HG03095 (cell line): ENCODE data around the gene BACH2.
"Not testable (repeated sequence)": the region's sequence is repeated elsewhere in the genome, so short reads cannot be mapped to it uniquely, and the experiment has no call there.

ENCODE experiments used
- ATAC-seq: cut with Tn5 transposase; IDR thresholded peaks from one replicate; pipeline ENCODE4 v1.9.1; 2021; ENCODE audit warnings: moderate library complexity; ENCODE audit not compliant: unreplicated experiment

The BACH2 gene

DNA sequence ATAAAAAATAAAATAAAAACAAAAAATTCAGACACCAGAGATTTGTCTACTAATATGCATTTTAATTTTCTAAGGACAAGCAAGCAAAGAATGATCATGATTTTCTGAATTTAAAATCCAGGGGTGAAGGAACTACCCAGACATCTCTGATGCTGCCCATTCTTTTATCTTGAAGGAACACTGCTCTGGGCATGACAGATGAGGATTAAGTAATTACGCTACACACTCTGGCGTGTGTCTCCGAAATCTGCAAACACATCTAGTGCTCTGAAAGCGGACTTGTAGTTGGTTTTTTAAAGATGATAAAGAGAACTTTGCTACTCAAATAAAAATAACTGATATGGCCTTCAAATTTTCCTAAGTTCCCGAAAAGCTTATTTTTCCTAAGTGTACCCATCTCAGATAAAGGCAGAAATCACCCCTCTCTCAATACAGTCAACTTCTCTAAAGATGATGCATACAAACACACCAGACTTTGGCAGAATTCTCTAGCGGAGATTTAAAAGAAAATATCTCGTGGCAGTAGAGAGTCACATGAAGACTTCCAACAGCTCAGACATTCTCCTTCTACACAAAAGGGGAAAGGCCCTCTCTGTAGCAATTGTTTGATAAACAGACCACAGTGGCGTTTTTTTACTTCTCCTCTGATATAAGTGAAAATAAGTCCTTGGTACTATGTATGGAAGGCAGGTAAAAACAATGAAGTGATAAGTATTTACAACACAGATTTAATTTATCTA lies 133.8 kb downstream of the BACH2 start:
- ATAC-seq = no peak

DNA sequence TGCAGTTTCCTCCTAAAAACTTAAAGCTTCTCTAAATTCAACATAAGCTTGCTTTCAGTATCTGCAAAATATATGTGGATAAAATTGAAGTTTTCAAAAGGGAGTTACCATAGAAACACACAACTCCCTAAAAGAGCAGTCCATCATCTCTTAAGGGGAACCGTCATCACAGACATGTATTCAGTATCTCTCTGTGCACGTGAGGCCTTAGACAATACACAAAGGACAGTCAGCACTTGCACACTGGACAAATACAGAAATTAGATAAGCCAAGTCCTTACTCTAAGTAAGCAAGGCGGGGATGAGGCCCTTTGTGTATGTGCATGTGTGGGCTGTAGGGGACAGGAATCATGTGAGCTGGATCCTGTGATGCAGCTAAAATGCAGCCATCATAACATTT lies 136.6 kb downstream of the BACH2 start:
- no peak for ATAC-seq

DNA sequence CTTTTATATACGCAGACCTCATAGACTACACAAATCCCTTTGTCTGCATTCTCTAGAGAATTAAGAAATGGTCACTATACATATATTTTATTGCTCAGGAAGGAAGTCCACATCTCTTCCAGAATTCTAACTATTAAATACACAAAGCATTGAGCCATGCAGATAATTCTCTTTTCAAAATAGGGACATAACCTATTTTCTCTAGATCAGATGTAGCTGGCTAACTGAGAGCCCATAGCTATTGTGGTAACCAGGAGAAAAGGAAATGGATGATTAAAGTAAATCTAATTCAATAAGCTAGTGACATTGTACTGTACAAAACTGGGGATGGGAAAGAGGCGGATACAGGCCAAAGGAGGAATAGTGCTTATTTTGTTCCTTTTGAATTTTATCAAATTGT lies 137.2 kb downstream of the BACH2 start:
- no peak for ATAC-seq

DNA sequence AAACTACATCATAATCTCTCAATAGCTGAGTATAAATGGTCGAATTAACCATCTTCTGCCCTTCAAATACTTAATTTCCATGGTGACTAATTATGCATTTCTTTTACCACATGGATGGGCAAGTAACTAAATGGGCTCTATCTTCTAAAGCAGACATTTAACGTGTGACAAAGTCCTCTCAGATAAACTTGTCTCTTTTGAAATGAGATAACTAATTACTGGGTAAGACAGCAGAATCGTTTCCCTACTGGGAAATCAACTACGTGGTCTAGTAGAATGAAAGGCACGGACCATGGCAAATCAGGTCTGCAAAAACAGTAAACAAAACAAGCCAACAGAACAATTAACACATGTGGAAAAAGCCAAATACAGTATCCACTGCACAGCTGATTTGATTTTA lies 137.7 kb downstream of the BACH2 start:
- ATAC-seq = no peak

DNA sequence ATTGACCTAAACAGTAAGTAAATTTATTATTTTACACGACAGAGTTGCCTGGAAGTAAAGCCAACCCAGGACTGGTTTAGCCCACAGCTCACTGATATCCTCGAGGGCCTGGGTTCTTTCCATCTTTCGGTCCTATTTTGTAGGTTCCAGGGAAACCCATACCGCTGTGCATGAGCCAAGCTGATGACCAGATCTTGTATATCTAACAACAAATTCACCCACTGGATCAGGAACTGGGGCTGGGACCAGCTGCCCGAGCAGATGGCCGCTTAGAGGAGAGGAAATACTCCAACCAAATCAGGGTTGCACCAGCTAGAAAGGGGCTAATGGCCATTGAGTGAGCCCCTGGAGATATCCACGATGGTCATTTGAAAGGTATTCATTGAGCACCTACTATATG lies 139.2 kb downstream of the BACH2 start:
- no peak for ATAC-seq

DNA sequence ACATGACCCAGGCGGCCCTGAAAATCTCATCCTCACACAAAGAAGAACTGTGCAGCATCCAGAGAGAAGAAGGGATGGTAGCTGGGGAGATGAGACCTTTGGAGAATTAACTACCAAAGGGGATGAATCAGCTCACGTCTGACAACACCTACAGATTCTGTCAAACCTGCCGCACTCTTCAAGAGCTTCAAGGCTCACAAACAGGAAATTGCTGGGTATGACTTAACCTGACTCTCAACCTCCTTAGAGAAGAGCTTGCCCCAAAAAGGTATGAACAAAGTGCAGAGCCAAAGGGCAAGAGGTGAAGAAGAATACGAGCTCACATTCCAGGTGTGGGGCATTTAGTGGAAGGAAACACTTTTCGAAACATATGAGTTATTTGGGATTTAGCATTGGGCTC lies 139.8 kb downstream of the BACH2 start:
- ATAC-seq = no peak

DNA sequence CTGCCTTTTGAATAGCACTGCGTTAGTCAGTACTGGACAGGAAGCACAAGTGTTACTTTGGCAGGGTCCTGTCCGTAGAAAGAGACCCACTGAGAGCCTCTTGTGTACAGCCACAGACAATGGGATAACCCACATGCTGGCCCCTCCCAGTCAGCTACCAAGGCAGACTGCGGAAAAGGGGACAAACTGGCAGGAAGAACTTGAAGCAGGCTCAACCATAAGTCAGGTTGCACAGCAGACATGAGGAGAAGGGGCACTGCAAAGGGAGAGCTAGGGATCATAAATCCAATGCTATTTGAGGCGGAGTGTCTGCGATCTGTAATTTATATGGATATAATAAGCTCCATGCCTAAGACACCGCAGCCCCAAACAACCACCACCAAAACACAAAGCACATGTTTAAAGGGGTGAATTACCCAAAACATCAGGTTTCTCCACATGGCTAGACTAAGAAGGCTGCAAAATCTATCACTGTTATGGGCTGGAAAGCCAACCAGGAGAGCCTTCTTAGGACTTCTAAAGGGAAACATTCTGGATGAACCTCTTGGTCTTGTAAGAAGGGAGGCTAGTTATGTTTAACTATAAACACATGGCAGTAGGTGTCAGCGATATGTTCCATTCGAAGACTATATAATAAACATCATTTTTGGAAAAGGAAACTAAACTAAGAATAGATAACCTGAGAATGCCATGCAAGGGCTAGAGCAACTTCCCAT lies 141.7 kb downstream of the BACH2 start:
- ATAC-seq = no peak

DNA sequence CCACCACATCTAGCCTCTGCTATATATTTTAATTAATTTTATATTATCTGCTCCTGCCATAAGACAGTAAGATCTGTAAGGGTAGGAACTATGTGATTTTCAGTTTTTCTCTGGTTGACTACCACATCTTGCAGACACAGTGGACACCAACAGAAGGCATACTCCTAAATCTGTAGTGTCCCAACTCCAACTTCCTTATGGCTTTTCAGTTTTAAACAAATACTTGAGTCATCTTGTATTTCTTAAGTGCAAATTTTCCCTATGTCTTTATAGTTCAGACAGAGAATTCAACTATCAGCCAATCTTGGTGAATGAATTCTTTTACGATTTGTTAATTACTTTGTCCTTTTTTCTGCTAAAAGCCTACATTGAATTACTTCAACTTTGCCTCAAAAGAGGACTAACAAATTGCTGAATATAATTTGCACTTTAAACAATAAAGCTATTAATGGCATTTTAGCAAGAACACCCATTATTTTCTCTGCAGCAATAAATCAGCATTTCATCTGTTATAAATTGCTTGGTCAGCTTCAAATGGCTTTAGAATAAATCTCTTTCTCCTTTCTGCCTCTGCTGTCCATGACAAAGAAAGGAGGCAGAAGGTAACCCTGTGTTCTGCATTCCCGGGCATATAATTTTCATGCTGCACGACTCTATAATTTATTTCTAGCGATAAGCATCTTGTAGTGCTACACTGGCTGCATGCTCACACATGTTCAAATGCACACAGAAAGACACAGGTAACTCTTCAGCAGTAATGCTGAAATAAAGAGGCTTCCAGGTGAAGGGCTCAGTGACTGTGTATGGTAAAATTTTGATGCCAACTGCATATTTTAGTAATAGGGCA lies 144.8 kb downstream of the BACH2 start:
- no peak for ATAC-seq

DNA sequence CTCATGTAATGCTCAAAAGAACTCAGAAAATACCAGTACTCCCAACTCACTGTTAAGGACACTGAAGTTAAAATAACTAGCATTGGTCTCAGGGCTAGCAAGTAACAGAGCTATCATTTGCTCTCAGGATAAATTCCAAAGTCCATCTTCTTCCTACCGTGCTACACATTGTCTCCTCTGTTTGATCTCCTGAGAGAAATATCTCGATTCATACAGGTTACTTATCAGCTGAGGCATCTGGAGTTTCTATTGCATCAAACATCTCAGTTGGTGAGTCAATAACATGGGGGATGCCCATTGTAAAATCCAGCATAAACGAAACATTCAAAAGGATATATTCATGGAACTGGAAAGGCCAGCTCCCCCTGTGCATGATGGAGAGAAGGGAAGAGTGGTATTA lies 147.4 kb downstream of the BACH2 start:
- no peak for ATAC-seq

DNA sequence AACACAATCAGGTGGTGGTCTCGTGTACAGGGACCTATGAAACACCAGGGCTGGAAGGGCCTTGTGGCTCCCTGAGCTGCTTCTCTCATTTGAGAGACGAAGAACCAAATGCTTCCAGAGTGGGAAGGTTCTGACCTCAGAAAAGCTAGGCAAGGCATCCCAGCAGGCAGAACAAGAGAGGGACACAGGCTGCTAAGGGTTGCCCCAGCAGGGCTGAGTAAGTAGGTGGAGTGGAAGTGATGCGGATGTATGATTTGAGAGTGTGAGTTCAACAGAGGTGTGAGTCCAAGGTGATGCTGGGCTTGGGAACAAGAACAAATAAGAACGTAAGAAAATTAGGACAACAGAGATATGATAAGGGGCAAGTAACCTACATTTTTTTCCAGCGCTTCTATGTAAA lies 147.8 kb downstream of the BACH2 start:
- no peak for ATAC-seq

DNA sequence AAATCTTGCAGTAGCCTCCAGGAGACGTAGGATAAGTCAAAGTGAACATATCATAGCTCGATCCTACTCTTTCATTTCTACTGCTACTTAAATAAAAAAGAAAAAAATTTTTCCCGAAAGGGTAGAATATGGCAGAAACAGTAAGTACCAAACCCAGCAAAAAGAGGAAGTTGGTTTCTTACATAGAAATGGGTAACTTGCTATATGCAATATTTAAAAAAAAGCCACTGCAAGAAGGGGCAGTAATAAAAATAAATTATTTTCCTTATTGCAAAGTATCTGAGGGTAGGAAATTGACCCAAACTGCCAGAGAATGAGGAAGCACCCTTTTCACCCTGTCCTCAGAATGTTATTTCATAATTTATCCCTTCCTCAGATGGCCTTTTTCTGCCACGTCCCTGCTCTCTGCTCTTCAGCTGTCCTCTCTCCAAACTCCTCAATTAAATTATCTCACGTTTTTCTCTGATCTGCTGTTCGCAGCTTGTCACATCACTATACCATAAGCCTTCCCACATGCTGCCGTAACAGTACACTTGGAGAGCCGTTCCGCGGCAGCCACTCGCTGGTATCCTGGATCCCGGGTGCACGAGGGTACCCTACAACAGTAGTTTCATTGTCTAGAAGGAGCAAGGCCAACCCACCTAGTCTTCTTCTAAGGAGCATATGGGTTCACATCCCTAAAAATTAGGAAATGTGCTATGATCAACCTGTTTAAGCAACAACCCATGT lies 149.6 kb downstream of the BACH2 start:
- ATAC-seq = no peak

DNA sequence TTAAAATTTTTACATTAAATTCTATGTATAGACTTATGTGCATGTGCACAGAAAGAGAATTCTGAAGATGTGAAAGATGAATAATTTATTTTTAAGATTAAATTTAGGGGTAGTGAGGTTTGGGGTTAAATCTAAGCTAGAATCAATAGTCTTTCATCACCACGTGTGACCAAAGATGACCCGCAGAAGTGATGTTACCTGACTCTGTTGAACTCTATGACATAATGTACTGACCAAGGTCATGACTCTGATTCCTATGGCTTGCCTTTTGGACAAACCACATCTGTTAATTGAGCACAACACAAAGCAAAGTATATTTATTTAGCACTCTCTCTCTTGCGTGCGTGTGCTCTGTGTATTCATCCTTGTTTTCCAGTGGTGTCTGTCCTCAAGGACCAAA lies 150.6 kb downstream of the BACH2 start:
- ATAC-seq = no peak

DNA sequence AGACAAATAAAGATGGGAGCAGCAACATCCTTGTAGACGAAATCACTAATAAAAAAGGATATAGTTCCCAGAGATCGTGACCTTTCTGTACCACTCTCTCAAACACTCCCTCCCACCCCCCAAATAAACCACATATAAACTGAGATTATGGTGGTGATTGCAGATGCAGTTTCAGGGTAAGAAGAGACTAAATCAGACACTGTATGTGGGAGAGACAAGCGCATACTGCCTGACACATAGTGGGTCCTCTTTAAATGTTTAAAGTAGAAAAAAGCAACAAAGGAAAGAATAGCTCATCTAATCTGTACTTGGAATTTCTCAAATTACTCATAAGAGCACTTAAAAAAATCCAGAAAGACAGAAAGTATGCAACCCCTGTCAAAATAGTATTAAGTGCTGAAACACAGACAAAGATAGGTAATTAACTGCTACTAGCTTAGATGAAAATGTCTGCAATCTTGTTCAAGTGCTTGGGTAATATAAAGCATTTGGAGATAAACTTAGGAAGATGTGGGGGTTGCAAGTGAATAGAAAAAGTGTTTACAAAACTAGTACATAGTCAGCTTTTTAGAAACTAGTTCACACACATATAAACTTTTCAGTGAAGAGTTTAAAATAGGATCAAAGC lies 151.6 kb downstream of the BACH2 start:
- no peak for ATAC-seq

DNA sequence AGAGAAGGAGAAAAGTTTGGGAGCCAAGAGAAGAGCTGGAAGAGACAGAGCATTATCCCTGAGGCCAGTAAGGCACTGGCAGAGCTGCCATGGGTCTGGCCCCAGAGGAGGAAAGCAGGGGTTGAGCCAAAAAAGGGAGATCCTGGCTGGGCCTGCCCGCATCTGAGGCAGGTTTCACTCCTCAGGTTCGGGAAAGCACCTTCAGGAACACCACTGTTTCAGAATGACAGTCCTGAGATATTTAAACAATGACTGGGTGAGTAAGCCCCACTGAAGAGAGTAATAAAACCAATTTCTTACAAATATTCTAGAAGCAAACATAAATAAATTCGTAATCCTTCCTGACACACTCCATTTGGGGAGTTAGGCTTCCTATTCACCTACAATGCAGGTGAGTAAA lies 152.2 kb downstream of the BACH2 start:
- ATAC-seq = peak; percentile 52

DNA sequence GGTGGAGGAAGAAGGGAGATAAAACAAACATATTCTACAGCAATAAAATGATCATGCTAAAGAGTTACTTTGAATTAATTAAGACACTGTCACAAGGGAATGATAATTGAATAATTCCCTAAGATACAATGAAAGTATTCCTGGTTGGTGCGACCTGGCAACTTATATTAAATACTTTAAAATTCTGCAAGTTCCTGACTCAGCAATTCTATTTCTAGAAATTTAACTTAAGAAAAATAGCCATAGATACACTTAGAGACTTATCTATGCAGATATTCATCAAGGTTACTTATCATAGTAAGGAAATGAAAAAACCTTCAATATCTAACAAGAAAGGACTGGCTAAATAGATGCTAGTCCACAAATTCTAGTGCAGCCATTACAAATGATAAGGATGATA lies 156.0 kb downstream of the BACH2 start:
- no peak for ATAC-seq

DNA sequence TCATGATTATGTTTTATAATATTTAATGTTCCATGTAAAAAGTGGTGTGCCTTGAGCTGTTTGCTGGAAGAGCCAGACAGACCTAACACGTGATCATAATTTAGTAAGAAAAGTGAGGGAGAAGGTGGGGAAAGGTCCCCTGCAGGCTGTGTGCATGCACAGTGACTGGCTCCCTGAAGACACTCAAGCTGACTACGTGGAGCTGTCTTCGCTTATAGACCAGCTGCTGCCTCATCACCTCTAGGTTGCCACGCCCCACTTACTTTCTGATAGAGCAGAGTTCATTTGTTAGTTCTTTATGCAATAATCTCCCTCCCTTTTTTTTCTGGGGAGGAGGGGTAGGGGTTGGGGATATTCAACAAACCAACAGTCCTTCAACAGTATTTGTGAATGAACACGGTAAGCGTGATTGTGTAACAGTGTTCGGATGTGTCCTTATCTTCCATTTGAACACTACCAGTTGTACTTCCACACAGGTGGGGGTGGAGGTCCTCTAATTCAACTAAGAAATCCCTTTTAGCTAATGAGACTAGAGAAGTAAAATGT lies 157.3 kb downstream of the BACH2 start:
- ATAC-seq = no peak

DNA sequence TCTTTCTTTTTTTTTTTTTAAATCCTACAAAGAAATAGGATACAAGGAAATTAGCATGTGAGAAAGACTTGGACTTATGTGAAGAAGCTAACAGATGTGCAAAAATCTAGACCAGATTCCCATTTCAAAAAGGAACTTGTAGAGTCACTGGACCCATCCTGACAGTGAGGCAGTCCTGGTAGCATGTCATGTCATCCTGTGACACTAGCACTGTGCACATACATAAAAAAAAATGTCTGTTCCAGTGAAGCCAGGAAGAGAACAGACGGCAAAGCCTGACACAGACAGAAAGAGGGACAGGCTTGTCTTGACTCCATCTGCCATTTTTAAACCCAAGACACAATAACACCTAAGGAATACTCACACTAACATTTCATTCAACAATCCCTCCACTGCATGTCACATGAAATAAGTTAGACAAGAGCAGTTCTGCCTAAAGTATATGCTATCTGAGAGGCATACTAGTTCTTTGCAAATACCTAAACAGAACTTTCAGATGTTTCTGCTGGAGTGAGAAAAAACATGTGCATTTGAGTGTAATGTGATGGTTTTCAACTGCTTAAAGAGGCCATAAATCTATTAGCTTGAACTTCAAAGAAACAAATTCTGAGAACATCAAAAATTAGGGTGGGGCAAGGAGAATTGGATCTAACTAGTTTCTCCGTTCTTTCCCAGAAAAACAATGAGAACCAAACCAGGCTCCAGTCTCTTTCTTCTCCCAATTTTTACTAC lies 159.6 kb downstream of the BACH2 start:
- no peak for ATAC-seq

DNA sequence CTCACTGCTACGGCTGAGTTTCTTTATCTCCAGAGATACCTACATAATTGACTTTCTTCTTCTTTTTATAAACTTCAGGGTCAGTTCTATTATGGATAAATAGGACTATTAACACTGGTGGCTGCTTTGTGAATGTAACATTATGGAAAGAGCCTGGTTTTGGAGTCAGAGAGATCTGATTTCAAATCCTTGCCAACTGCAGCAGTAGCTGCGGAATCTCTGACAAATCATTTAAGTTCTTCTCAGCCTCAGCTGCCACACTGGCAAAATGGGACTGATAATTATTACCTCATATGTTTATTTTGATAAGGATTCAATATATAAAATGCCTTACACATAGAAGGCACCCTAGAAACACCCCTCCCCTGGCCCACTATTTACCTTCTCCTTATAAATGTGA lies 160.5 kb downstream of the BACH2 start:
- no peak for ATAC-seq

DNA sequence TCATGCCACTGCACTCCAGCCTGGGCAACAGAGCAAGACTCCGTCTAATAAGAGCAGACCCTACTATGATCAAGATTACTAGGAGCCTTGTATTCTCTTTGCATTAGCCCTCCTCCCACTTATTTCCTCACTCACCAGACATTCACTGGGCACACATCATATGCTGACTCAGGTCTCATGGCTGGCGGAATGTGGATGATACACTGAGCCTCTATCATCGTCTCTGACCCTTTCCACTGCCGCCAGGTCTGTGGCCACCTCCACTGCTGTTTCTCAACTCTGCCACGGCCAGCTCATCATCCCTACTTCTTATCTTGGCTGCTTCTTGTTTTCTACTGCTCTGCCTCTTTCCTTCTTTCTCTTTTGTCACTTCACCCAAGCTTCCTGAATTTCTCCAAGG lies 161.0 kb downstream of the BACH2 start:
- no peak for ATAC-seq

DNA sequence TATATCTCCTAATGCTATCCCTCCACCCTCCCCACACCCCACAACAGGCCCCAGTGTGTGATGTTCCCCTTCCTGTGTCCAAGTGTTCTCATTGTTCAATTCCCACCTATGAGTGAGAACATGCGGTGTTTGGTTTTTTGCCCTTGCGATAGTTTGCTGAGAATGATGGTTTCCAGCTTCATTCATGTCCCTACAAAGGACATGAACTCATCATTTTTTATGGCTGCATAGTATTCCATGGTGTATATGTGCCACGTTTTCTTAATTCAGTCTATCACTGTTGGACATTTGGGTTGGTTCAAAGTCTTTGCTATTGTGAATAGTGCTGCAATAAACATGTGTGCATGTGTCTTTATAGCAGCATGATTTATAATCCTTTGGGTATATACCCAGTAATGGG lies 163.0 kb downstream of the BACH2 start:
- ATAC-seq = not testable (repeated sequence)
